Ovary (tissue), 9 donors: ENCODE results near the gene BACH2. TPM values are rescaled to one million over a fixed set of nuclear protein-coding genes. Genes with fewer than 3 reads are reported as not detected.

Experiments
- DNase-seq, 5 donors: peaks; one replicate each; pipeline ENCODE4 v3.0.0-alpha.2; 2019 to 2020
- H3K27ac ChIP-seq, 2 donors: fragments of 200-600 bp; one replicate each; pipeline versions ENCODE4 v1.5.1 to v1.8.0; 2019 to 2022
- H3K27me3 ChIP-seq: fragments of 200-600 bp; one replicate; pipeline ENCODE4 v1.8.0; 2022
- H3K36me3 ChIP-seq: fragments of 200-600 bp; sonication (generic); one replicate; pipeline ENCODE4 v1.5.1; 2019
- H3K4me1 ChIP-seq: one replicate; pipeline ENCODE4 v1.8.1; 2013; ENCODE audit warnings: mild to moderate bottlenecking, moderate library complexity; ENCODE audit not compliant: insufficient read depth
- H3K4me3 ChIP-seq: fragments of 200-600 bp; sonication (generic); one replicate; pipeline ENCODE4 v1.5.1; 2017
- H3K9me3 ChIP-seq, 2 donors: fragments of 200-600 bp in 1 of 2; sonication (generic) in 1 of 2; one replicate each; pipeline versions ENCODE4 v1.5.1 to v1.8.1; 2013 to 2019; ENCODE audit warnings: mild to moderate bottlenecking in 1 of 2, moderate library complexity in 1 of 2
- CTCF ChIP-seq, 3 donors: fragments of 450-650 bp in 2 of 3; fragments of 200-600 bp in 1 of 3; IDR thresholded peaks; one replicate each; pipeline versions ENCODE4 v1.5.1 to v1.8.0; 2016 to 2022; ENCODE audit warnings: antibody characterized with exemption in 3 of 3, mild to moderate bottlenecking in 1 of 3
- EP300 ChIP-seq: sonication (generic); formaldehyde crosslinking; IDR thresholded peaks from one replicate; pipeline ENCODE4 v1.6.1; 2017; ENCODE audit warnings: antibody characterized with exemption
- POLR2A ChIP-seq: fragments of 450-650 bp; IDR thresholded peaks from one replicate; pipeline ENCODE4 v1.6.1; 2017; ENCODE audit warnings: antibody characterized with exemption, mild to moderate bottlenecking, moderate library complexity
- WGBS, 3 donors: extraction: QIAGEN DNeasy Blood & Tissue Kit in 1 of 3; methylation state at CpG; one replicate each; pipeline versions ENCODE4 v1.1.5 to v1.1.7; 2013 to 2017; 5-methylcytosine and 5-hydroxymethylcytosine counted together
- intact Hi-C, 4 donors: fragments of 100-400 bp; cut with DNase I; formaldehyde crosslinking; loops; one replicate each; pipeline versions ENCODE4 v1.11.0 to v1.15.1; 2022 to 2023
- polyA plus RNA-seq, 2 donors: library from polyadenylated mRNA; stranded (reverse); fragments of 200-250 nt in 1 of 2; fragments of 350-450 nt in 1 of 2; fragmentation: Illumina TruSeq in 1 of 2; extraction: RNeasy Lipid Tissue Mini Kit (QIAGEN cat#74804) in 1 of 2; gene quantifications; one replicate each; pipeline ENCODE4 v1.2.3, GENCODE V29; 2013 to 2014
- total RNA-seq, 7 donors: library from RNA; depleted of rRNA in 2 of 7; stranded (reverse); fragments of >200 nt in 2 of 7; fragmentation: NEBNext Ultra II Directional in 3 of 7; extraction: Animal tissue kit (Norgen Biotek cat#: 25700) in 3 of 7; gene quantifications; one replicate each; pipeline versions ENCODE4 v1.1.0 to v1.2.4, GENCODE V29; 2016 to 2023
- donor health status: DM: no; HTN: no; CAD: no; lungs with moderate emphysema.
- donor health status: DM: no; HTN: no; CAD: no.
- donor health status: Bipolar disorder and iron deficiency.
- donor health status: DM: yes; HTN: yes; CAD: no.
- donor health status: DM: no; HTN: no; CAD: no.
- donor health status: DM: yes; HTN: yes; CAD: no.

BACH2 gene
- total and polyA plus RNA-seq, 9 donors = 2.6 to 19.2 (median 10.5) TPM

- H3K27ac ChIP-seq = no peak overlapping the region
- no peaks in the 10 kb centered on the region for H3K9me3 ChIP-seq
- no peaks in the 10 kb centered on the region for H3K36me3 ChIP-seq
- WGBS, 3 donors = 93 to 95% (median 94%) methylated on average over 5 of the region's 5 CpGs
- TF ChIP-seq EP300 (no peak), CTCF (IDR thresholded peaks at IDR 0.05) (no peak), POLR2A (no peak)
- peaks cover 2% of the 10 kb centered on the region for H3K4me1 ChIP-seq
- DNase-seq = no peak
- no peak overlapping the region for H3K4me3 ChIP-seq
- intact Hi-C loops = no loop called here
- no peaks in the 10 kb centered on the region for H3K27me3 ChIP-seq
These were observed 293.4 kb downstream of the BACH2 start for GRCh38 chr6:90003069-90003795.

- WGBS, 3 donors = 81 to 96% (median 91%) methylated on average over 5 of the region's 5 CpGs
- Histone ChIP-seq H3K4me1 (peaks cover 2% of the 10 kb centered on the region), H3K27ac (no peak overlapping the region)
These were observed 295.5 kb downstream of the BACH2 start for GRCh38 chr6:90000864-90001731.

GRCh38 chr6:89999945-90000825 lies 296.5 kb downstream of the BACH2 start:
- 82 to 91% (median 83%) methylated on average over 8 of the region's 8 CpGs for WGBS, 3 donors
- Histone ChIP-seq H3K27me3 (no peaks in the 10 kb centered on the region), H3K36me3 (no peaks in the 10 kb centered on the region), H3K4me1 (peaks cover 2% of the 10 kb centered on the region), H3K9me3 (no peaks in the 10 kb centered on the region), H3K4me3 (no peak overlapping the region), H3K27ac (no peak overlapping the region)
- no peak for DNase-seq
- no peak for TF ChIP-seq EP300
- no peak for TF ChIP-seq CTCF (IDR thresholded peaks at IDR 0.05)
- TF ChIP-seq POLR2A = no peak
- intact Hi-C loops = no loop called here

More at GRCh38 chr6:90000864-90001731, 295.5 kb downstream of the BACH2 start:
- H3K9me3 ChIP-seq = no peaks in the 10 kb centered on the region
- TF ChIP-seq EP300 (no peak), POLR2A (no peak), CTCF (IDR thresholded peaks at IDR 0.05) (no peak)
- intact Hi-C loops = no loop called here
- no peaks in the 10 kb centered on the region for H3K36me3 ChIP-seq
- DNase-seq = no peak
- no peak overlapping the region for H3K4me3 ChIP-seq
- no peaks in the 10 kb centered on the region for H3K27me3 ChIP-seq

- Histone ChIP-seq H3K4me3 (no peak overlapping the region), H3K27me3 (no peaks in the 10 kb centered on the region), H3K4me1 (peaks cover 2% of the 10 kb centered on the region), H3K36me3 (no peaks in the 10 kb centered on the region), H3K9me3 (no peaks in the 10 kb centered on the region), H3K27ac (no peak overlapping the region)
- TF ChIP-seq POLR2A (no peak), EP300 (no peak)
- 46 to 55% (median 51%) methylated on average over 4 of the region's 4 CpGs for WGBS, 3 donors
- intact Hi-C loops = no loop called here
- DNase-seq = peak in 3 of 5 donors; percentile 24 to 39 (median 30)
These were observed 297.5 kb downstream of the BACH2 start for GRCh38 chr6:89999154-89999553.
